Chondrocyte (in vitro differentiated cells): Measurements from ENCODE around the gene KLC1. TPM values are rescaled to one million over a fixed set of nuclear protein-coding genes. Genes with fewer than 3 reads are reported as not detected.

Source experiments
- DNase-seq: peaks from one replicate; pipeline ENCODE4 v3.0.0; 2021; ENCODE audit warnings: mixed read lengths, low spot score
- H3K27ac Mint-ChIP-seq: one replicate; pipeline ENCODE4 v1.8.0; 2021; ENCODE audit warnings: mild to moderate bottlenecking, moderate library complexity, mixed read lengths; ENCODE audit not compliant: unreplicated experiment
- H3K27me3 Mint-ChIP-seq: 2 replicates; pipeline ENCODE4 v1.8.0; 2021; ENCODE audit warnings: low read depth, mixed read lengths
- H3K36me3 Mint-ChIP-seq: 2 replicates; pipeline ENCODE4 v1.8.0; 2021; ENCODE audit warnings: low read depth, mixed read lengths
- H3K4me1 Mint-ChIP-seq: 2 replicates; pipeline ENCODE4 v1.8.0; 2021; ENCODE audit warnings: low read depth, mild to moderate bottlenecking, mixed read lengths
- H3K4me3 Mint-ChIP-seq: one replicate; pipeline ENCODE4 v1.8.0; 2021; ENCODE audit warnings: mild to moderate bottlenecking, moderate library complexity, mixed read lengths; ENCODE audit not compliant: unreplicated experiment
- H3K9me3 Mint-ChIP-seq: 2 replicates; pipeline ENCODE4 v1.8.0; 2021; ENCODE audit warnings: low read depth, mixed read lengths
- CTCF ChIP-seq: fragments of 200-600 bp; sonication (generic); IDR thresholded peaks from 2 replicates; pipeline ENCODE4 v1.5.0; 2021; ENCODE audit warnings: antibody characterized with exemption, mild to moderate bottlenecking, moderate library complexity
- total RNA-seq: library from RNA; stranded (reverse); gene quantifications from 3 replicates; pipeline ENCODE4 v1.2.1, GENCODE V29; 2021

The KLC1 gene
- total RNA-seq, 1 donor from 2014 or later, result 190 TPM

GRCh38 chr14:103619057-103619456 is 10.0 kb upstream of the KLC1 start:
- Mint-ChIP-seq H3K27ac (peak overlapping the region; percentile 5), H3K9me3 (no peaks in the 10 kb centered on the region), H3K4me1 (peaks cover 15% of the 10 kb centered on the region), H3K36me3 (no peaks in the 10 kb centered on the region), H3K4me3 (no peak overlapping the region), H3K27me3 (no peaks in the 10 kb centered on the region)
- TF ChIP-seq CTCF, result no peak
- no peak for DNase-seq

GRCh38 chr14:103621860-103622259 is 7.2 kb upstream of the KLC1 start:
- Mint-ChIP-seq H3K4me1 (peaks cover 30% of the 10 kb centered on the region), H3K36me3 (no peaks in the 10 kb centered on the region), H3K9me3 (no peaks in the 10 kb centered on the region), H3K27ac (no peak overlapping the region), H3K4me3 (no peak overlapping the region), H3K27me3 (no peaks in the 10 kb centered on the region)
- DNase-seq, result no peak
- TF ChIP-seq CTCF, result no peak

- Mint-ChIP-seq H3K9me3 (no peaks in the 10 kb centered on the region), H3K4me3 (no peak overlapping the region), H3K27ac (no peak overlapping the region), H3K4me1 (peaks cover 37% of the 10 kb centered on the region), H3K27me3 (no peaks in the 10 kb centered on the region), H3K36me3 (no peaks in the 10 kb centered on the region)
- DNase-seq, result no peak
- no peak for TF ChIP-seq CTCF
Observed at GRCh38 chr14:103623308-103623707, 5.7 kb upstream of the KLC1 start.

- Mint-ChIP-seq H3K4me1 (peaks cover 36% of the 10 kb centered on the region), H3K36me3 (no peaks in the 10 kb centered on the region), H3K9me3 (no peaks in the 10 kb centered on the region), H3K4me3 (peak overlapping the region; percentile 6), H3K27me3 (no peaks in the 10 kb centered on the region), H3K27ac (no peak overlapping the region)
- no peak for DNase-seq
- TF ChIP-seq CTCF, result no peak
Observed at GRCh38 chr14:103623883-103624482, 5.0 kb upstream of the KLC1 start.

GRCh38 chr14:103624860-103625259 is 4.2 kb upstream of the KLC1 start:
- Mint-ChIP-seq H3K27ac (peak overlapping the region; percentile 64), H3K4me3 (no peak overlapping the region), H3K27me3 (no peaks in the 10 kb centered on the region), H3K9me3 (no peaks in the 10 kb centered on the region), H3K4me1 (peaks cover 32% of the 10 kb centered on the region), H3K36me3 (no peaks in the 10 kb centered on the region)
- TF ChIP-seq CTCF, result no peak
- DNase-seq, result no peak
